Measurements from ENCODE around the gene PEAK3. TPM values are rescaled to one million over a fixed set of nuclear protein-coding genes. Genes with fewer than 3 reads are reported as not detected.

Gene PEAK3
- total RNA-seq, 1 donor = under 0.01 TPM

GRCh38 chr19:2315121-2315817, 33.3 kb upstream of the PEAK3 start:
- no peak for TF ChIP-seq CTCF (IDR thresholded peaks at IDR 0.05; ENCODE audit: insufficient read depth, low read depth, low read length)
- H3K4me3 ChIP-seq (ENCODE audit: low read depth, low read length) = no peak overlapping the region
- DNase-seq (ENCODE audit: low read depth) = no peak

GRCh38 chr19:2312820-2313501, 31.0 kb upstream of the PEAK3 start:
- no peak overlapping the region for H3K4me3 ChIP-seq (ENCODE audit: low read depth, low read length)
- DNase-seq (ENCODE audit: low read depth) = no peak
- TF ChIP-seq CTCF (IDR thresholded peaks at IDR 0.05; ENCODE audit: insufficient read depth, low read depth, low read length) = no peak

- no peak for DNase-seq (ENCODE audit: low read depth)
- no peak overlapping the region for H3K4me3 ChIP-seq (ENCODE audit: low read depth, low read length)
- TF ChIP-seq CTCF (IDR thresholded peaks at IDR 0.05; ENCODE audit: insufficient read depth, low read depth, low read length) = no peak
Measured at GRCh38 chr19:2311093-2311492, 29.1 kb upstream of the PEAK3 start.

- DNase-seq (ENCODE audit: low read depth) = peak; percentile 20
- no peak for TF ChIP-seq CTCF (IDR thresholded peaks at IDR 0.05; ENCODE audit: insufficient read depth, low read depth, low read length)
- no peak overlapping the region for H3K4me3 ChIP-seq (ENCODE audit: low read depth, low read length)
Measured at GRCh38 chr19:2309734-2310362, 27.9 kb upstream of the PEAK3 start.

GRCh38 chr19:2308114-2308556, 26.2 kb upstream of the PEAK3 start, which contains the start of gene LINGO3:
TSS of gene LINGO3 (minus strand) at chr19:2308154. CDS start at chr19:2291776, 16,378 bp downstream.
- no peak for TF ChIP-seq CTCF (IDR thresholded peaks at IDR 0.05; ENCODE audit: insufficient read depth, low read depth, low read length)
- peak within 1 kb of the TSS; percentile 27 for H3K4me3 ChIP-seq (ENCODE audit: low read depth, low read length)
- DNase-seq (ENCODE audit: low read depth) = no peak

GRCh38 chr19:2307518-2308012, 25.6 kb upstream of the PEAK3 start:
- no peak overlapping the region for H3K4me3 ChIP-seq (ENCODE audit: low read depth, low read length)
- TF ChIP-seq CTCF (IDR thresholded peaks at IDR 0.05; ENCODE audit: insufficient read depth, low read depth, low read length) = no peak
- no peak for DNase-seq (ENCODE audit: low read depth)
